ENCODE data around the gene BSDC1.
A peak's percentile ranks its signal among the peaks of the same experiment; 100 is the strongest.

The BSDC1 gene

GRCh38 chr1:32421775-32422174 is 27.5 kb upstream of the BSDC1 start:
- H3K4me3 ChIP-seq (ENCODE audit: low read length): no peak overlapping the region
- no peak for DNase-seq (ENCODE audit: low read depth)
- no peak for TF ChIP-seq CTCF (conservative IDR thresholded peaks at IDR 0.05; ENCODE audit: low read length)

GRCh38 chr1:32414186-32414886 is 20.1 kb upstream of the BSDC1 start:
- no peak for DNase-seq (ENCODE audit: low read depth)
- no peak overlapping the region for H3K4me3 ChIP-seq (ENCODE audit: low read length)
- TF ChIP-seq CTCF (conservative IDR thresholded peaks at IDR 0.05; ENCODE audit: low read length): no peak

GRCh38 chr1:32413507-32414185 is 19.4 kb upstream of the BSDC1 start:
- TF ChIP-seq CTCF (conservative IDR thresholded peaks at IDR 0.05; ENCODE audit: low read length): peak; percentile 84
- peak; percentile 71 for DNase-seq (ENCODE audit: low read depth)
- H3K4me3 ChIP-seq (ENCODE audit: low read length): no peak overlapping the region

- no peak overlapping the region for H3K4me3 ChIP-seq (ENCODE audit: low read length)
- DNase-seq (ENCODE audit: low read depth): no peak
- no peak for TF ChIP-seq CTCF (conservative IDR thresholded peaks at IDR 0.05; ENCODE audit: low read length)
Observed at GRCh38 chr1:32411261-32411660, 17.0 kb upstream of the BSDC1 start.

GRCh38 chr1:32406629-32407111 is 12.4 kb upstream of the BSDC1 start:
- no peak for TF ChIP-seq CTCF (conservative IDR thresholded peaks at IDR 0.05; ENCODE audit: low read length)
- no peak overlapping the region for H3K4me3 ChIP-seq (ENCODE audit: low read length)
- no peak for DNase-seq (ENCODE audit: low read depth)

- no peak for TF ChIP-seq CTCF (conservative IDR thresholded peaks at IDR 0.05; ENCODE audit: low read length)
- DNase-seq (ENCODE audit: low read depth): no peak
- no peak overlapping the region for H3K4me3 ChIP-seq (ENCODE audit: low read length)
Observed at GRCh38 chr1:32405672-32406467, 11.6 kb upstream of the BSDC1 start.

Data from AG10803 (cell line).